ENCODE results near the gene SMYD3.
"Not testable (repeated sequence)": the region's sequence is repeated elsewhere in the genome, so short reads cannot be mapped to it uniquely, and the experiment has no call there.

The SMYD3 gene

DNA sequence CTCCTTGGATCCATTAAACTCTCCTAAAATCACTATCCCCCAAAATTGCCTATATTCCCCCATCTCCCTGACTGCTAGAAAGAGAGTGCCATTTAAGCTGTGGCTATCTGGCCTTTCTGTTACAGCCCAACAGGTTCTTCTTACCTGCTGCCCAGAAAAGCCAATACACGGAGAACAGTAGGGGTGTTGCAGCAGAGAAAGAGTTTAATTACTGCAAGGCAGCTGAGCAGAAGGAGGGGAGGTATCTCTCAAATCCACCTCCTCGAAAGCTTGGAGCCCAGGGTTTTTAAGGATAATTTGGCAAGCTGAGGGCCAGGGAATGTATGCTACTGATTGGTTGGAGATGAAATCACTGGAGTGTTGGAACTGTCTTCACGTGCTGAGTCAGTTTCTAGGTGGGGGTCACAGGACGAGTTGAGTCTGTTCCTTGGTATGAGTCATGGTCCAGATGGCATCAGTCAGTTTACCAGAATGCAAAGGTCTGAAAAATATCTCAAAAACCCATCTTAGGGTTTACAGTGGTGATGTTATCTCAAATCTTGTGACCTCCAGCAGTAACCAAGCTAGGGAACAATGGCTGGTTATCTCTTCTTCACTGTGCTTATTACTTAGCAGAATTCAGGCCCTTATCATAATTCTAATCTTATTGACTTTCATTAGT is 89.8 kb downstream of the SMYD3 start:
- DNase-seq (ENCODE audit: low read depth) = no peak

DNA sequence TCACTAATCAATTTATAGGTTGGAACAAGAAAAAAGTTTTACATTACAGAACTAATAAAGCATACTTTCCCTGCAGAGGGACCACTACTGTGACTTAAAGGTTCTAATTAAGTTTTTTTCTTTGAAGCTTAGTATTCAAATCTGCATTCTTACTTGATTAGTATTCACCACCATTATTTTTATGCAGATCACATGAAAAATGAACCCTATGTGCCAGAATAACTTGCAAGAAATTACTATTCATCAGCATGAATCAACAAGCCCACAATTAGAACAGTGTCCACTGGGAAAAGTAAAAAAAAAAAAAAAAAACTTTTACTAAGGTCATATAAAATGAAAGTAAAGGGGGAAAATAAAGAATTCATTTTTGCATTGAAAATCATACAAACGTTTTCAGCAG is 90.8 kb downstream of the SMYD3 start:
- no peak for DNase-seq (ENCODE audit: low read depth)

DNA sequence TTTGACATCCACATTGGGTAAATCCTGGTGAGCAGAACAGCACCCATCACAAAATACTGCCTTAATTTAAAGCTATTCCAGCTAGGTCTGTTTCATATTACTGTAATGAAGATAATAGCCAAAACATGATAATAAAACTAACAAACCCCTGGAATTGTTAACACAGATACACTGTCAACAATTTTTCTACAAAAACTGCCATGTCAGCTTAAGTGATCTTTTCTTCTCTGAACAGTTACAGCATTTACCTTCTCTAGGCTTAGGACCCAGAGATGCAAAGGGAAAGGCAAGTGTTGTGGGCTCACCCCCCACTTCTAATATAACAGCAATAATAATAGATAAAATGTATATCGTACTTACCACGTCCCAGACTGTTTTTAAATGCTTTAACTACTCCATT is 92.1 kb downstream of the SMYD3 start:
- no peak for DNase-seq (ENCODE audit: low read depth)

DNA sequence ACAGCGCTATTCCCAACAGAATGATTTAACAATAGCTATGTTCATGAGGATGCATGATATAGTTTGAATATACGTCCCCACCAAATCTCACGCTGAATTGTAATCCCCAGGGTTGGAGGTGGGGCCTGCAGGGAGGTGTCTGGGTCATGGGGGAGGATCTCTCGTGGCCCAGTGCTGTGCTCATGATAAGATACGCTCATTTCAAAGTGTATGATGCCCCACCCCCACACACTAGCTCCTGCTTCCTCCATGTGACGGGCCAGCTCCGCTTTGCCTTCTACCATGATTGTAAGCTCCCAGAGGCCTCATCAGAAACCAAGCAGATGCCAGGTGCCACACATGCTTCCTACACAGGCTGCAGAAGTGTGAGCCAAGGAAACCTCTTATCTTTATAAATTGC is 93.6 kb downstream of the SMYD3 start:
- DNase-seq (ENCODE audit: low read depth) = no peak

DNA sequence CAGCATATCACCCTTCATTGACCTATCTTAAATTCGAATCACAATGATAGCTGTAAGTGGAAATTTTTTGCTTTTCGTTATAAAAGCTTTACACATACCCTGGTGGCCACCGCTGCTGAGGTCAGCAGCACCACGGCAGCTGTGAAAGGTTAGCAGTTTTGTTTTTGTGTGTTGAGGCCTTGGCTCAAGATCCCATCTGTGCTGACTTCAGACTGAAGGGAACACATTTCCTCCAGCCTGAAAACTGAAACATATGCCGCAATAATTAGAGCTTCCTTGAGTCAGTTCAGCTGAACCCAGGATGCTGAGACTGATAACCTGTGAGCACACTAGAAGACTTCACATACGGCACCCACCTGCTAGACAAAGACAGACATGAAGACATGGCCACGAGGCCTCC is 103.0 kb downstream of the SMYD3 start:
- no peak for DNase-seq (ENCODE audit: low read depth)

DNA sequence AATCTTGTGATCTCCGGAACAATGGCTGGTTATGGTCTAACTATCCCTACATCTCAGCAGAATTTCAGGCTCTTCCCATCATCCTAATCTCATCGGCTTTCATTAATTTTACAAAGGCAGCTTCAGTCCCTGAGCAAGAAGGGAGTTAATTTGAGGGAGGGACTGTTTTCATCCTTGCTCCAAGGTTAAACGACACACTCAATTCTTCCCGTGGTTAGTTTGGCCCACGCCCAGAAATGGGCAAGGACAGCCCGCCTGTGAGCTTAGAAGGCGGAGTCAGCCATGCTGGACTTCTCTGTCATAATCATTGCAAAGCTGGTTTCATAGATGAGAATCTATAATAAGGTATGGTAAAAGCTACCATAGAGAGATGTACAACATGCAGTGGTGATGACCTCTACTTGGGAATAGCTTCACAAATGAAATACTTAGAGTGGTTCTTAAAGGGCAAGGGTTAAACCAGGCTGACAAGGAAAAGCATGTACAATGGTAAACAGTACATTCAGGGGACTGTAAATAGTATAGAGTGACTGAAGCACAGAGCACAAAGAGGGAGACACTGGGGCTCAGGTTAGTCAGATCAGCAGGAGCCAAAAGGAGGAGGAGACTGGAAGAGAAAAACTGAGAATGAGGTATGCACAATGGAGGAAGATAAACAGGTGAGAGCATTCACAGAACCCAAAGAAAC is 108.8 kb downstream of the SMYD3 start:
- DNase-seq (ENCODE audit: low read depth) = no peak

DNA sequence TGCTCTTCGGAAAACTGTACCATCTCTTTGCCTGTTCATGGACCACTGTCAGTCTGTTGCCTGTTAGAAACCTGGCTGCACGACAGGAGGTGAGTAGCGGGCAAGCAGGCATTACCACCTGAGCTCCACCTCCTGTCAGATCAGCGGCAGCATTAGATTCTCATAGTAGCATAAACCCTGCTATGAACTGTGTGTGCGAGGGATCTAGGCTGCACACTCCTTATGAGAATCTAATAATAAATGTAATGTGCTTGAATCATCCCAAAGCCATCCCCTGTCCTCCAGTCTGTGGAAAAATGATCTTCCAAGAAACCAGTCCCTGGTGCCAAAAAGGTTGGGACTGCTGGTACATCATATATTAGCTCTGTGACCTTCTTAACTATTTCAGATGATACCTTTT is 110.0 kb downstream of the SMYD3 start:
- no peak for DNase-seq (ENCODE audit: low read depth)

DNA sequence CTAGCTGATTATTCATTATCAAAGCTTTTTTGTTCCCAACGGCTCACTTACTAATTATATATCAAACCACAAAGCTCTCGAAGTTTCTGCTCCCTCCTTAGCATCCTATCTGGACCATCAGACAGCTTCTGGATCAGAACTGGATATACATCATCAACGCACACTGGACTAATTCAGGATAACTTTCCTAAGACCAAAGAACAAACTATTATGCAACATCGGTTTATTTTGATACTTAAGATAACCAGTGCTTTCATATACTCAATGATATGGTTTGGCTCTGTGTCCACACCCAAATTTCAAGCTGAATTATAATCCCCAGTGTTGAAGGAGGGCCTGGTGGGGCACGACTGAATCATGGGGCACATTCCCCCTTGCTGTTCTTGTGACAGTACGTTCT is 110.8 kb downstream of the SMYD3 start:
- DNase-seq (ENCODE audit: low read depth) = no peak

DNA sequence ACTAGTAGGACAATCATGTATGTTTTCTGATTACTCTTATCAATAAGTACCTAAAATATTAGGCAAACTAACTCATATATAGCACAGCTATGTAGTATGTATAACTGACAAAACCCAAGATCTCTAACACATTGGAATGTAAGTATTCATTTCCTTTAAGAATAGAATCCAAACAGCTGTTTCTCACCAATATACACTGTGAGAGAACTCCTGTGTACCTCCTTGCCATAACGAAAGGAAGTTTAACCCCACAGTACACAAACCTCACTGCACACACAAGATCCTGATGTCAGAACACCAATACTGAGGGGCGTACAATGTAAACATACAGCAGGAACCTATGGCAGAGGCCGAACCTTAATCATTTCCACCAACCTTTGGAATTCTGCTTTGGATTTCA is 113.0 kb downstream of the SMYD3 start:
- no peak for DNase-seq (ENCODE audit: low read depth)

DNA sequence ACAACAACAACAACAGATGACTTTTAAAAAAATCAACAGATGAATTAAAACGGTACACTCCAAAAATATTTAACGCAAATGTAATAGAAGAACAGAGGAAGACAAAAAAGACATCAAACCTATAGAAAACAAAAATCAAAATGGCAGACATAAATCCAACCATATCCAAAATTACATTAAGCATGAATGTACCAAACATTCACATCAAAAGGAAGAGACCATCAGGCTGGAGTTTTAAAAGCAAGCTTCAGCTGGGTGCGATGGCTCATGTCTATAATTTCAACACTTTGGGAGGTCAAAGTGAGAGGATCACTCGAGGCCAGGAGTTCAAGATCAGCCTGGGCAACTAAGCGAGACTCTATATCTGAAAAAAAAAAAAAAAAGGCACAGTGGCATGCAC is 116.2 kb downstream of the SMYD3 start:
- DNase-seq (ENCODE audit: low read depth) = no peak

DNA sequence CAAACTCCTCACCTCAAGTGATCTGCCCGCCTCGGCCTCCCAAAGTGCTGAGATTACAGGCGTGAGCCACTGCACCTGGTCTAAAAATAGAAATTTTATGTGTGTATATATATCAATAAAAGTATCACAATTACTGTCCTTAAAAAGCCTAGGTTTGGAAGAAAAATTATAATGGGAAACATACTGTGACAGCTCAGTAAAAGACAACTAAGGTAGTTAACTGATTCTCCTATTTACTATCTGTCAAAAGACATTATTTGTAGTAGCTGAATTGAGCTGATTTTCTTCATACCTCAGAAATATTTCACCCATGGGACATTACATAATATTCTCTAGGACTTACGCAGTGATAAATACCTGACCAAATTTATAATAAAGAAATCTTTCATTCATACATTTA is 122.5 kb downstream of the SMYD3 start:
- no peak for DNase-seq (ENCODE audit: low read depth)

DNA sequence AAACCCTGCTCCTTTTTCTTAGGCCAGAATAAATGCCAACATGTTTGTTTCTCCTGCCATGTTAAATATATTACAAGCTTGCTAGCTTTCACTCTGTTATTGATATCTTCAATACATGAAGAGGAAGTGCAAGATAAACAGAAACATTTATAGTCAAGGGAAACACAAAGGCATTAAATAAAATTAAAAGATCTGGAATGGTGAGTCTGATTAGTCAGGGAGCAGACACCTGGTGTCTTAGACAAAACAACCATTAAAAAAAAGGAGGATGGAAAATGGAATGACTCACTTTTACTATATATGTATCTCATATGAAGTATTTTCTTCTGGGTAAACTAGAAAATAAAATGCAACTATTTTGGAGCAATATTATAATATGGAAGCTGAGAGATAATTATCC is 123.3 kb downstream of the SMYD3 start:
- no peak for DNase-seq (ENCODE audit: low read depth)

DNA sequence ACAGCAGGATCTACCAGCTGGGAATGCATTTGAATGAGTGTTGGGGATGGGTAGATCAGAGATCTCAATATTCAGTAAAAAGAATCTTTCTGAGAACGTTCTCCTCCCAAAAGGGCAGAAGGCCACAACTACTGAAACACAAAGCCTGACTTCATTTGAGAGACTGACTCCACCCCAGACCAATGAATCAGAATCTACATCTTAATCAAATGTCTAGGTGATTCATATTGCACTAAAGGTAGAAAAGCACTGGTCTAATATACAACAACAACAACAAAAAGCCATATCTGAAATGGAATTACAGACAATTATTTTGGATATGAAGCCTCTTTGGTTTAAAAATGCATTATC is 123.9 kb downstream of the SMYD3 start:
- no peak for DNase-seq (ENCODE audit: low read depth)

DNA sequence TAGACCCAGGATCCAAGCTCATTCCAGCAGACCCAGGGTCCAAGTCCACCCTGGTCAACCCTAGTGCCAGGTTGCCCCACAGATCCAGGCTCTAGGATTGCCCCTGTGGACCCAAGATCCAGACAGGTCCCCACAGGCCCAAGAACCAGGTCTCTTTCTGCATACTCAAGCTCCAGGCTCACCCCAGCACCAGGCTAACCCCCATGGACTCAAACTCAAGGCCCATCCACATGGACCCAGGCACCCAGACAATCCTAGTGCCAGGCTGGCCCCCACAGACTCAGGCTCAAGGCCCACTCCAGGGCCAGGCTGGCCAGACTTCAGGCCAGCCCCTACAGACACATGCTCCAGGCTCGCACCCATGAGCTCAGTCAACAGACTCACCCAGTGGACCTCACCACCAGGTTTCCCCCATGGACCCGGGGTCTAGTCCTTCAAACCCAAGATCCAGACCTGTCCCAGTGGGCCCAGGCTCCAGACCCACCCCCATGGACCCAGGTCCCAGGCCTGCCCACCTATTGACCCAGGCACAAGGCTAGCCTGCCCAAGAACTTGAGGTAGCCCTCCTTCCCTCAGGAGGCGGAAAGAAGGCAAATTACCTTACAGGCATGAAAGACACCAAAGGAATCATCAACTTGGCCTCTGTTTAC is 124.4 kb downstream of the SMYD3 start:
- no peak for DNase-seq (ENCODE audit: low read depth)

DNA sequence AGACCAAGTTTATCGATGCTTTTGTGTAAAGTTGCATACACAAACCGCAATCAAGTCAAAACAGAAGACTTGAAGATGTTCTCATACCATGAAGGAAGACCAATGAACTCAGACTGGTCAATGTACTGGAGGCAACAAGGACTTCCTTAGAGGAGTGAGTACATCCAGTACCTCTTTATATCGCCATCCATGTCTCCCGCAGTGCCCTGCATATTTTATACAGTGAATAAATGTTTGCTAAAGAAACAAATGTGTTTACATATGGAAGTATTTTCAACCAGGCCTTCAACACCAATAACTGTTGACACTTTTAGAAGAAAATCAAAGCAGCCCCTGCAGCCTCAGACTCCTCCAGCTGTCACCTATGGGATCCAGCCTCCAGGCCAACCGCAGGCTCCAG is 125.6 kb downstream of the SMYD3 start:
- DNase-seq (ENCODE audit: low read depth) = no peak

DNA sequence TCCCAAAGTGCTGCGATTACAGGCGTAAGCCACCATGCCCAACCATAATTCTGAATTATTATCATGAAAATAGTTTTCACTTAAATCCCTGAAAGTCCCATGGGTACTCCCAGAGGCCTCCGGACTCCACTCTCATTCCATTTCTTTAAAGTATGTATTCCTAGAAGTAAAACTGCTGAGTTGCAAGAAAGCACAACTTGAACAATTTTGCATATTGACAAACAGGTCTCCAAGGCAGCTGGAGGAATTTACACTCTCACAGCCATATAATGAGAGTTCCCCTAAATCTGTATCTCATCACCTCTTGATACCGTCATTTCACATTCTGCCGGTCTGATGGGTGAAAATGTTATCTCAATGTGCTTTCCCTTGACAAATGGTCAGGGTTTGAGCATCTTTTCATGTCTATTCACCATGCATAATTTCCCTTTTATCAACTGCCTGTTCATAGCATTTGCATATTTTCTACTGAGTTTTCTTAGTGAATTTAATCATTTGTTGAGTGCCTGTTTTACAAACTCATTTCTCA is 129.4 kb downstream of the SMYD3 start:
- no peak for DNase-seq (ENCODE audit: low read depth)

DNA sequence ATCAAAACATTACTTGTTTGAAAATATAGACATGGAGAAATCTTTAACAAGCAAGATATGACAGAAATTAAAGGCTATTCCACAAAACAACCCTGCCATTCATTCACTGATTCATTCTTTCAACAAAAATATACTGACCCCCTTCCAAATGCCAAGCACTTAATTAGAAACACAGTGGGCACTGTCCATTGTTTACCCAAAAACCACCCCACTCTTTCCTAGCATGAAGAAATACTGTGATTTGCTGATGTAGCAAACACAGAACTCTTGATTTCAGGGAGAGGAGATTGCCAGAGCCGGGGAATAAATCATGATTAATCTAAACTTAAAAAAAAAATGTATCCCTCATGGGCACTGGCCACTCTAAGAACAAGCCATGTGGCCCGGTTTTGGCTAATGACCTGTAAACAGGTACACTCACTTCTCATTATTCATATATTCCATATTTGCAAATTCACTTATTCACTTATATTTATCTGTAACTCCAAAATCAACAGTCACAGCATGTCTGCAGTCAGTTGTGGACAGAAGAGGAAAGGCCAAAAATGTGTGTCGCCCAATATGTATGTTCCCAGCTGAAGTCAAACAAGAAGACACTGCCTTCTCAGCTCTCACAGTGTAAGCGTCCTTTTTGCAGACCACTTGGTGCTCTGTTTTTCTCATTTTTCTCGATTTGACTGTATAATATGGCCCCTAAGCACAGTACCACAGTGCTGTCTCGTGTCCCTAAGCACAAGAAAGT is 133.1 kb downstream of the SMYD3 start:
- DNase-seq (ENCODE audit: low read depth) = no peak

DNA sequence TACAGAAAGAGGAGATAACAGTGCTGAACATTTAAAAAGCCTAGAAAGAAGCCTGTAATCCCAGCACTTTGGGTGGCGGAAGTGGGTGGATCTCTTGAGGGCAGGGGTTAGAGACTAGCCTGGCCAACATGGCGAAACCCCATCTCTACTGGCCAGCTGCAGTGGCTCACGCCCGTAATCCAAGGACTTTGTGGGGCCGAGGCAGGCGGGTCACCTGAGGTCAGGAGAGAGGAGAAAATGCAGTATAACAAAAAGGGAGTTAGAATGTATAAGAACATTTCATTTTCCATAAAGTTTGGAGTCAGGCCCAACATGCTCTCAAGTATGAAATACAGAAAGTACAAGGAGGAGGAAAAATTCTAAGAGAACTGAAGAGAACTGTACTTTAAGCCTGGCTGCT is 134.5 kb downstream of the SMYD3 start:
- DNase-seq (ENCODE audit: low read depth) = no peak

DNA sequence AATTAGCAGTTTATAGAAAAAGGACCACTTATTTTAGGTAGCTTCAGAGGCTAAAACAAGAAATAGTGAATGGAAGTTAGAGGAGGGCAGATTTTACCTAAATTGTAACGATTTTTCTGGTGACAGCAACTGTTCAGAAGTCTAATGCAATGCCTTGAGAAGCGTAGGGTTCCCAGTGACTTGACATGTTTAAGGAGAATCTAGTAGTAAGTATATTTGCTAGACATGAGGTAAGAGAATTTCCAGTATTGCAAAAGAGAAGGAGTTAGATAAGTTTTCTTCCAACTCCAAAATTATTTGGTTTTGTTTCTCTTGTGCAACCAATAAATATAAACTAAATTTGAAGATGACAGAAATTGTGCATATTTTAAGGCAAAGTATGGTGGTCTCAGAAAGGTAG is 140.0 kb downstream of the SMYD3 start:
- no peak for DNase-seq (ENCODE audit: low read depth)

DNA sequence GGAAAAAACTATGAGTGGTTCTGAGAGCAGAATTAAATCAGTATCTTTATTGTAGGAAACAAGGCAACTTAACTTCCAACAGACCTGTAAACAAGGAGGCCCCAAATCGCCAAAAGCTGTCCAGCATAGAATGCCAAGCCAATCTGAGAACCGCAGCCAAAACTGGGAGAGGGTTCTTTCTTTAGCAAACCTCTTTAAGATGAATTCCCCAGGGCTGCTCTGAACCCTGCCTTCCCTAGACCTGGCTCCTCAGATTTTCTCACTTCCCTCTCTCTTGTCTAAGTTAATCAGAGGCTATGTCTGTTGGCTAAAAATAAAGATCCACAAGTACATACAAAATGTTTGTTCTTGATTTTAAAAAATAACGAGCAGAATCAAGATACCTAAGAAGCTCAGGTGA is 141.4 kb downstream of the SMYD3 start:
- no peak for DNase-seq (ENCODE audit: low read depth)

DNA sequence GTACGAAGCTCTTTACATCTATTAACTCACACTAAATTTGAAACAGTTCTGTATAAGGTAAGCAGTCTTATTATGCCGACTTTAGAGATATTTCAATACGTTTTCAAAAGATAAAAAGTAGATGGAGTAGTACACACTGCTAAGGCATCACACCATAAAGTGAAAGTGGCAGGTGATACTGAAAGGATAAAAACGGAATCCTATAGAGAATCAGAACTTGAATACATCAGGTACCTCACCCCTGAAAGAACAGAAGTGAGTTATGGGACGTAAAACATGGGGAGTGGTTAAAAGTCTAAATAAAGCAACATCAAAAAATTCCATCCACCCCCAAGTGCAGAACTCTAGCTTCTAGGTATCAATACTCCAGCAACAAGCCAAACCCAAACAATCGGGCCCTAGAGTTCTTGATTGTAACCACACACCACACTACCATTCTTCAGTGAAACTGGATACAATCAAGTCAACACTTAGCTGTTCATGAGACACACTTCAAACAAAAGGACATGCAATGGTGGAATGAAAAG is 142.6 kb downstream of the SMYD3 start:
- DNase-seq (ENCODE audit: low read depth) = no peak

DNA sequence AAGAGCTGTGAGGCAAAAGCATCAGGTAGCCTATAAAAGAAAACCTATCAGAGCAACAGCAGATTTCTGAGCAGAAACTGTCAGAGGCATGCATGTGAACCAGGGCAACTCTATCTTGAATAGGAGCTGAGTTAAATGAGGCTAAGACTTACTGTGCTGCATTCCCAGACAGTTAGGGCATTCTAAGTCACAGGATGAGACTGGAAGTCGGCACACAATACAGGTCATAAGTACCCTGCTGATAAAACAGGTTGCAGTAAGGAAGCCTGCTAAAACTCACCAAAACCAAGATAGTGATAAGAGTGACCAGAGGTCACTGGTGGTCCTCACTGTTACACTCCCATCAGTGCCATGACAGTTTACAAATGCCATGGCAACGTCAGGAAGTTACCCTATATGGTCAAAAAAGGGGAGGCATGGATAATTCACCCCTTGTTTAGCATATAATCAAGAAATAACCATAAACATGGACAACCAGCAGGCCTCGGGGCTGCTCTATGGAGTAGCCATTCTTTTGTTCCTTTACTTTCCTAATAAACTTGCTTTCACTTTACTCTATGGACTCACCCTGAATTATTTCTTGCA is 150.0 kb downstream of the SMYD3 start:
- not testable (repeated sequence) for DNase-seq (ENCODE audit: low read depth)

Data from activated T-cell treated with anti-CD3 and anti-CD28 coated beads for 24 hours (primary cell).